Suprapubic skin (tissue), 4 donors: ENCODE measurements around the gene CLN3.

ENCODE experiments used
- CTCF ChIP-seq, 2 donors: fragments of 200-600 bp in 1 of 2; fragments of 450-650 bp in 1 of 2; sonication (generic) in 1 of 2; IDR thresholded peaks; one replicate each; pipeline ENCODE4 v1.5.1; 2016 to 2019; ENCODE audit warnings: antibody characterized with exemption in 2 of 2, mild to moderate bottlenecking in 1 of 2, moderate library complexity in 1 of 2
- EP300 ChIP-seq: sonication (generic); formaldehyde crosslinking; IDR thresholded peaks from one replicate; pipeline ENCODE4 v1.6.1; 2017; ENCODE audit warnings: antibody characterized with exemption
- POLR2A ChIP-seq, 2 donors: fragments of 450-650 bp; IDR thresholded peaks; one replicate each; pipeline ENCODE4 v1.6.1; 2017; ENCODE audit warnings: antibody characterized with exemption in 2 of 2, mild to moderate bottlenecking in 2 of 2, moderate library complexity in 2 of 2
- POLR2AphosphoS5 ChIP-seq, 3 donors: sonication (generic); formaldehyde crosslinking; IDR thresholded peaks; one replicate each; pipeline ENCODE4 v1.6.1; 2017; ENCODE audit warnings: antibody characterized with exemption in 3 of 3

GRCh38 chr16:28475221-28475620 is 16.7 kb downstream of the CLN3 start:
- TF ChIP-seq POLR2A (IDR thresholded peaks at IDR 0.05) (no peak), CTCF (IDR thresholded peaks at IDR 0.05) (no peak), POLR2AphosphoS5 (IDR thresholded peaks at IDR 0.05) (no peak), EP300 (no peak)
